Femur (tissue), 1 donor: ENCODE measurements around the gene PLA2G2C.
"Not testable (repeated sequence)": the region's sequence is repeated elsewhere in the genome, so short reads cannot be mapped to it uniquely, and the experiment has no call there.

Source experiments
- DNase-seq: peaks from one replicate; pipeline ENCODE4 v3.0.0-alpha.2; 2017

The PLA2G2C gene, protein sequence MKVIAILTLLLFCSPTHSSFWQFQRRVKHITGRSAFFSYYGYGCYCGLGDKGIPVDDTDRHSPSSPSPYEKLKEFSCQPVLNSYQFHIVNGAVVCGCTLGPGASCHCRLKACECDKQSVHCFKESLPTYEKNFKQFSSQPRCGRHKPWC

DNA sequence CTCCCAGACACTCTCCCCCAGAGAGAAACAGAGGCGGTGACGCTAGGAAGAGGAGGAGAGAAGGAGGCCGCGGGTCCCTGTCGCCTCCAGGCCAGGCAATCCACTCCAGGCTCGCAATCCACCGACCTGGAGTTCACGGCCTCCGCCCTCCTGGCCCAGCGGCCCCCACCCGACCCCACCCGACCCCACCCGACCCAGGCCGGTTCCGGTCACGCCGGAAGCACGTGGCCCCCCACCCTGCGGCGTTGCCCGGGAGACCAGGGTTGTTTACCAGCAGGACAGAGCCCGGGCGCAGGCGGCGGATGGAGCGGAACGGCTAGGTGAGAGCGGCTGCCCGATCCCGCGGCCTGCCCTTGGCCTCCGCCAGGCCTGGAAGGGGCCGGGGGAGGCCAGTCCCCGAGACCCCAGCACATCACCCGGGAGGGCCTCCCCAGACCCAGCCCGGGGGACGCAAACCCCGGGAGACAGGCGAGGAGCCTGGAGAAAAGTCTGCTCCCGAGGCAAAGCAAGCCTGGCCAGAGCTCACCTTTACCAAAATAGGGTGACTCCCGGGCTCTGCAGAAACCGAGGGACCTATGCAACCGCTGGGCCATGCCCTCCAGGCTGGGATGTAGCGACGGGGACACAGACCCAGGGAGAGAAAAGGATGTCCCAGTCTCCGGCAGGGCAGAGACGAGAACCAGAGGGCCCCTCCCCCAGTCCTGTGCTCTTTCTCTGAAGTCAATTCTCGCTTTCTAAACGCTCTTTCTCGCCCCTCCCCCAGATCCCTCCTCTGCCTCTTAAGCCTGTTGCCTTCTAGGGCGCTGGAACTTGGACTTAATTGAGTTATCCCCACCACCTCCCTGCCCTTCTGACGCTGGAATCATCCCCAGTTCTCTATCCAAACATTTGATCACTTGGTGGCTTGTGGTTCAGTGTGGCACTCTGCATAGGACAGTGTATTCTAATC is at the start of gene PLA2G2C, which contains the start of gene UBXN10:
TSS of gene PLA2G2C (minus strand) at position 685 of the 949 bp plus-strand sequence. CDS start 9,155 bp downstream, outside the sequence.
TSS of gene UBXN10 (plus strand) at position 263 of the 949 bp plus-strand sequence. CDS start 4,466 bp downstream, outside the sequence.
- DNase-seq = peak; percentile 53

DNA sequence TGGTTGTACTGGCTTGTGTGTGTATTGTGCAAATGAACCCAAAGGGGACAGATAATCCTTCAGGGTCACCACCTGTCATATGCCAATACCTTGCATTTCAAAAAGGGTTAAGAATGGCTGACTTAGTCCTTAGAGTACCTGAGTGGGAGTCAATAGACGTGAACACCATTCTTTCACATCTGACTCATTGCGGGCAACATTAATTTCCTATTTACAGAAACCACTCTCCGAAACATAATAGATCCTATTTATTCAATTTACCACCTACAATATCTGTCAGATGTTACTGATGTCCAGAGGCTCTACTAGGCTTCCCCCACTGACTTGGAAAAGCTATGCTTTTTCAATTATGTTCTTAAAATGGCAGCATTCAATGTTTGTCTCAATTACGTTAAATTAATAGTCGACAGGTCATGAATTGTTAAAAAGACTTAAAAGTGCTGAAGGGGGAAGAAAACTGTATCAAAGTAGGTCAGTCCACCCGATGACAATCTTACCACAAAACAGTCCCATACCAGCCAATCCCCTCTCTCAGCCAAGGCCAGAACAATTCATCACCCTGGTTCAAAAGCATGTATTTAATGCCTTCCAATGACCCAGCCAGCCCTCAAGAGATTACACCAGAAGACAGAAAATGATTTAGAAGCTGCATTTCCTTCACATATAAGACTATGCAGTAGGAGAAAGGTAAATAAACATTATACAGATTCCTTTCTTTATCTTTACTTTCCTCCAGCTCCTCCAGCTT is 48.6 kb upstream of the PLA2G2C start:
- no peak for DNase-seq

DNA sequence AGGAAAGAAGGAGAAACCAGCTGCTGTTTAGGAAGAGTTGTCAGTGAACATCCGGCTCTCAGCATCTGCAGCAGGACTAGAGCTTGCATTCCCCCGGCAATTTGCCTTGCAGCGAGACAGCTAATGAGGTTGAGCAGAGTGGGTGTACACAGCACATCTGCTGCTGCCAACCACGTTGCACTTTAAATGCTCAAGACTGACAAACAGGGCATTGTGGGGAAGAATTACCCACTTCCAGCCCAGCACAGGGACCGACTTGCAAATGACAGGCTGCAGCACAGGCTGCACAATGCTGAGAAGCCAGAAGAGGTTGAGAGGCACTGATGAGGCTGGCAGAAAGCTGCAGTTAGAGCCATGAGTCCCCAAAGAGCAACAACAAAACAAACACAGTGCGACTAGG is 47.5 kb upstream of the PLA2G2C start:
- peak; percentile 24 for DNase-seq

GRCh38 chr1:20233394-20233793 is 47.1 kb upstream of the PLA2G2C start:
- no peak for DNase-seq

DNA sequence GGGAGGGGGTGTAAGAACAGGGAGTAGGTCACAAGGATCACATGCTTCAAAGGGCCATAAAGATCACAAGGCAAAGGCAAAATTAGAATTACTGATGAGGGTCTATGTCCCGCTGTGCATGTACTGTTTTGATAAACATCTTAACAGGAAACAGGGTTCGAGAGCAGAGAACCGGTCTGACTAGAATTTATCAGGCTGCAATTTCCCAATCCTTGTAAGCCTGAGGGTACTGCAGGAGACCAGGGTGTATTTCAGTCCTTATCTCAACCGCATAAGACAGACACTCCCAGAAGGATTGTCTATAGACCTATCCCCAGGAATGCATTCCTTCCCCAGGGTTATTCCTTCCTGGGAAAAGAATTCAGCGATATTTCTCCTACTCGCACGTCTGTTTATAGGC is 46.2 kb upstream of the PLA2G2C start:
- not testable (repeated sequence) for DNase-seq

DNA sequence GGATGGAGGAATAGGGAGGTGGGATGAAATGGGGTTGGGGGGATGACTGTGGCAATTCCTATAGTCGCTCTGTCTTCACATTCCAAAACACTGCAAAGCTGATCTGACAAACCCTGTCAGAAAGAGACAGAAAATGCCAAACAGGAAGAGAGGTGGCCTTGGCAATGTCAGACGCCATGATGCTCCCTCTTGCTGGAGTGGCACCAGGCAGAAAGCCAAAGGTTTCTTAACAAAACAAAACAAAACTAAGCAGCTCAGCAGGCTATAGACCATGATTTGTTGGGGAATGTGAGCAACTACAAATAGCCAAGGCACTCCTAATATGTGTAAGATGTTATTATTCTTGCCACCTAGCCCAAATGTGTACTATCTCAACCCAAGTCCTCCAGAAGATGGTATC is 42.9 kb upstream of the PLA2G2C start:
- no peak for DNase-seq

DNA sequence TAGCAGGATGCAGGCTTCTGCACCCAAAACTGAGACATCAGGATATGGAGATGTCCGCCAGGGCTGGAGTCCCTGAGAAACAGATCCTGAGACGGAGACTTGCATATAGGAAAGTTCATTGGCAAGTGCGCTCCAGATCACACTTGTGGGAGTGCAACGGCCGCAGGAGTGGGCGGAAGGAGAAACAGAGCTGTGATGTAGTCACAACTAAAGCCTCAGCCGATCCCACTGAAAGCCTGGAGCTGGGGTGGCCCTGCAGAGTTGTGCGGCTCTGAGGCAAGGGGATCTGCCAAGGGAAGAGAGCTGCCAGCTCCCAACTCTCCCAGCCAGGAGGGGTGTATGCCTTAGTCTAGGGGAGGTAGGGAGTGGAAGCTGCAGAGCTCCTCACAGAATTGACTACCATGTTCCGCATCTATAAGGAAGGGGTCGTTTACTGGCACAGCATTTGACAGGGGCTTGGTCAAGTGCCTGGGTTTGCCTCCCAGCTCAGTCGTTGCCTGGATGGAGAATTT is 42.1 kb upstream of the PLA2G2C start:
- DNase-seq = no peak

- DNase-seq = no peak
These were observed 41.4 kb upstream of the PLA2G2C start for GRCh38 chr1:20227704-20228103.

GRCh38 chr1:20224546-20224945 is 38.2 kb upstream of the PLA2G2C start:
- no peak for DNase-seq

GRCh38 chr1:20223551-20224419 is 37.5 kb upstream of the PLA2G2C start:
- DNase-seq = no peak

- DNase-seq = no peak
These were observed 36.8 kb upstream of the PLA2G2C start for GRCh38 chr1:20223106-20223505.

DNA sequence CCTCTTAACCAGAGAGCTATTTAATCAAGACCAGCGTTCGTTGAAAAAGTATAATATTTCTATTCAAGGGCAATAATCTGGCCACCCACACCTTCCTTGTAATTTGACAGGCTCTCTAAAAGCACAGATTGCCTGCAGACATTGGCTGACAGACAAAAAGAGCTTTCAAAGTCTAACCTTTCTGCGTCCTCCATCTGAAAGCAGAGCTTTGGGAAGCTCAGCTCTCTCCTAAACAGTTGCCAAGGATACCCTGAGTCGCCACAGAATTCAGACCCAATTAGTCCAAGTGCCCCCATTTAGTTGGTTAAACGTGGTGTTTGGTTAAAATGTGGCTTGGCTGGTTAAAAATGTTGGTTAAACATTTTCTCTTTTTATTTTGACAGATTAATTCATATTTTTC is 33.7 kb upstream of the PLA2G2C start:
- no peak for DNase-seq

GRCh38 chr1:20219053-20219452 is 32.7 kb upstream of the PLA2G2C start:
- not testable (repeated sequence) for DNase-seq

GRCh38 chr1:20216574-20216973 is 30.3 kb upstream of the PLA2G2C start:
- no peak for DNase-seq

GRCh38 chr1:20215716-20216115 is 29.4 kb upstream of the PLA2G2C start:
- no peak for DNase-seq

GRCh38 chr1:20212685-20213331 is 26.5 kb upstream of the PLA2G2C start:
- peak; percentile 53 for DNase-seq

DNA sequence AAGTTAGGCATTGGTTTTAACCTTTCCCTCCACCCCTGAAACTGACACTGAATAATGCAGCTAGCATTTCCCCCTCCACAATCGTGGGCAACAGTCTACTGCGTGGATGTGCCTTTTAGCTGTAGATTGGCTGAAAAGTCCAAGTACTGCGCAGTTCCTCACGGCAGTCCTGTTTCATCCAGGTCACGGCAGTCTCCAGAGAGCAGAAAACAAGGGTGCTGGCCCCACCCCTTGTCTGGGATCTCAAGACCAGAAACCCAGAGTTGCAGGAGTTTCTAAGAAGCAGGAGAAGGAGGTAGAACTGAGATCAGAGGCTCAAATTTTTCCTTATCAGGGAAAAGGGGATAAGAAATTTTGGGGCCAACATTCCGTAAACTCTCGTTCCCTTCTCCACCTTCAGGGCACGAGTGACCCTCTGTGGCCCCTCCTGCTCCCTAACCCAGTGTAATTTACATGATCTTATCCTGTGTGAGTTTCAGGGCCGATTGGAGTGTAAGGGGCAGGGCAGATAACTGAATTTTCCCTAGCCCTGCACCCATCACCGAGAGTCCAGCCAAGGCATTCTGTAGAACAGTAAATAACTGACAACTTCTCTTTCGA is 25.9 kb upstream of the PLA2G2C start:
- DNase-seq = no peak

GRCh38 chr1:20211511-20211931 is 25.2 kb upstream of the PLA2G2C start:
- DNase-seq = no peak

DNA sequence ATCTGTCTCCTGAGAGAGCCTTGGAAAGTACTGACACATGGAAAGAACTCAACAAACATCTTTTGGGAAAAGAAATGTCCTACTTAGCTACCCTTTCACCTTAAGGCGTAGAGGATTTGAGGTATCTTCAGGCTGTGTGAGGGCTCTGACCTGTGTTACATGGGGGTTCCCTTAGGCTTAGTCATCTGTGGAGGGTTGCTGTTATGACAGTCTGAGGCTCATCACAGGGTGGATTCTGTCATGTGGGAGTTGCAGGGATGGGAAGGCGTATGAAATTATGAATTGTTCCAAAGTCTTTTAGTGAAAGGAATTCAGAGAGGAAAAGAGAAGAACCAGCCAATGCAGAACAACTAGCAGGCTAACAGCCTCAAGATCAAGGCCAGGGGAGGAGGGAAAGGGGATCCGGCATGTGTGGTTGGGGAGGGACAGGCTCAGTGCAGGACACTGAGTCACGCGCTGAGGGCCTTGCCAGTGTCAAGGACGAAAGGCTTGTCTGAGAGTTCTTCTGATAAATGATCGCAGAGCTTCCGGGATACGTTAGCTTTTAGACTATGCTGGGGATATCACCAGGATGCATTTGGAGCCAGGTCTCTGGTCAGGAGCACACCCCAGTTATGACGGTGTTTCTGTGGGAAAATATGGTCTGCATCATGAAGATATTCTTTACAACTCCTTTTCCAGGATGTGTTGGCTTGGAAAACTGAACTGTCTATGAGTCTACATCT is 24.6 kb upstream of the PLA2G2C start:
- DNase-seq = no peak

GRCh38 chr1:20209471-20209870 is 23.2 kb upstream of the PLA2G2C start:
- no peak for DNase-seq
